Measurements from ENCODE around the gene SHROOM2.
"Not testable (repeated sequence)": the region's sequence is repeated elsewhere in the genome, so short reads cannot be mapped to it uniquely, and the experiment has no call there.

SHROOM2 gene

DNA sequence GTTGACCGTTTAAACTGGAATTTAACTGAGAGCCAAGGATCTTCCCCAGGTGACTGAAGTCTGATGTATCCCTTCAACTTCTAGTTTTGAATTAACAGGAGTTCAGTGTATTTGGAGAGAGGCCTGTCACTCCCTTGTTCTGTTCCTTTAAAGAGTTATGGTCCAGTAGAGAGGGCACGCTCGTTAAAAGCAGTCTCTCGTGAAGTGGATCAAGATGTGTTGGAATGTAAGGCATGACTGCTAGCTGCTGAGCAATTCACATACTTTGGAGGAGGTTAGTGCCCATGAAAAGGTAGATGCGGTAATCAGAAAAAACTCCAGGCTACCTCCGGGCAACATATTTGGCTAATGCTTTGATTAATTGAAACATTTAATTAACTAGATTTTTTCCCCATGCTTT is 65.7 kb downstream of the SHROOM2 start:
- DNase-seq (ENCODE audit: extremely low read depth, low read depth): no peak
- TF ChIP-seq, protein P1, sequence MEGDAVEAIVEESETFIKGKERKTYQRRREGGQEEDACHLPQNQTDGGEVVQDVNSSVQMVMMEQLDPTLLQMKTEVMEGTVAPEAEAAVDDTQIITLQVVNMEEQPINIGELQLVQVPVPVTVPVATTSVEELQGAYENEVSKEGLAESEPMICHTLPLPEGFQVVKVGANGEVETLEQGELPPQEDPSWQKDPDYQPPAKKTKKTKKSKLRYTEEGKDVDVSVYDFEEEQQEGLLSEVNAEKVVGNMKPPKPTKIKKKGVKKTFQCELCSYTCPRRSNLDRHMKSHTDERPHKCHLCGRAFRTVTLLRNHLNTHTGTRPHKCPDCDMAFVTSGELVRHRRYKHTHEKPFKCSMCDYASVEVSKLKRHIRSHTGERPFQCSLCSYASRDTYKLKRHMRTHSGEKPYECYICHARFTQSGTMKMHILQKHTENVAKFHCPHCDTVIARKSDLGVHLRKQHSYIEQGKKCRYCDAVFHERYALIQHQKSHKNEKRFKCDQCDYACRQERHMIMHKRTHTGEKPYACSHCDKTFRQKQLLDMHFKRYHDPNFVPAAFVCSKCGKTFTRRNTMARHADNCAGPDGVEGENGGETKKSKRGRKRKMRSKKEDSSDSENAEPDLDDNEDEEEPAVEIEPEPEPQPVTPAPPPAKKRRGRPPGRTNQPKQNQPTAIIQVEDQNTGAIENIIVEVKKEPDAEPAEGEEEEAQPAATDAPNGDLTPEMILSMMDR (IDR thresholded peaks at IDR 0.05; ENCODE audit: low read depth, low read length): no peak

DNA sequence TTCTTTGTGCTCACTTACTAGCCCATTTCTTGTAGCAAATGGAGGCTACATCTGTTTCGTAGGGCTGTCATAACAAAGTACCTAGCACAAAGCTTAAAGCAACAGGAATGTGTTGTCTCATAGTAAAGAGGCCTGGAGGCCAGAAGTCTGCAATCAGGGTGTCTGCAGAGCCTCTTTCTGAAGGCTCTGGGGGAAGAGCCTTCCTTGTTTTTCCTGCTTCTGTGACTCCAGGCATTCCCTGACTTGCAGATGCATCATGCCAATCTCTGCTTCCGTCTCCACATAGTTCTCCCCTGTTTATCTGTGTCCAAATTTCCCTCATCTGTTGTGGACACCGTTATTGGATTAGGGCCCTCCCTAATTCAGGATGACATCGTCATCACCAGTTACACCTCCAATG is 67.1 kb downstream of the SHROOM2 start:
- no peak for DNase-seq (ENCODE audit: extremely low read depth, low read depth)
- TF ChIP-seq, protein P1 (IDR thresholded peaks at IDR 0.05; ENCODE audit: low read depth, low read length): no peak

DNA sequence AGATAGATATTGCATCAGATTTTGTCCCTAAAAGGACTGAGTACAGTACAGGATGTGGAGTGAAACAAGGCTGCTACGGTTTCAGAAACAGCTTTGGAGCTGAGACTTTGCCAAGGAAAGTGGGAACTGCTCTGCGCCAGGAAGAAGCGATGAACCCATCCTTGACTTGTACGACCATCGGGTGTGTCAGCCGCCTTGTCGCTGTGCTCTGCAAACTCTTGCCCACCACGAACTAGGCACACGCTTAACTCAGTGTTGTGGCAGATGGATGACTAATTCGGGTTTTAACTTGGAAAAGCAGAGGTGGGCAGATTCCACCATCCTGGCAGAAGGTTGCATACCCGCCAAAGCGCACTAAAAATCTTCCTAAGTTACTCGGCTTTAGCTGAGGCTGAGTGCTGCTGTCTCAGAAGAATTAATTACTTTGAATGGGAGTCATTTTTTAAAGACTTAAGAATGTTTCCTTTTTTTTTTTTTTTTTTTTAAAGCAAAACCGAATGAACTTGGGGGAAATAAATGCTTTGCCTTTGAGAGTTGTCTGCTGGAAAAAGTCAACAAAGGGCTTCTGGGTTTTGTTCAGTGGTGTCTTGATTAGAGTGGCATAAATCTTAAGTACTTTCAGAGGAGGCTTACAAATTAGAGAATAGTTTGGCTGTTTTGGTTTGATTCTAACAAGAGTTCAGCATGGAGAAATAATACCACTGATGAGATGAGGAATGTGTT is 69.5 kb downstream of the SHROOM2 start:
- TF ChIP-seq, protein P1 (IDR thresholded peaks at IDR 0.05; ENCODE audit: low read depth, low read length): no peak
- no peak for DNase-seq (ENCODE audit: extremely low read depth, low read depth)

- TF ChIP-seq, protein P1 (IDR thresholded peaks at IDR 0.05; ENCODE audit: low read depth, low read length): no peak
- no peak for DNase-seq (ENCODE audit: extremely low read depth, low read depth)
These were observed 70.4 kb downstream of the SHROOM2 start for GRCh38 chrX:9856588-9856987.

DNA sequence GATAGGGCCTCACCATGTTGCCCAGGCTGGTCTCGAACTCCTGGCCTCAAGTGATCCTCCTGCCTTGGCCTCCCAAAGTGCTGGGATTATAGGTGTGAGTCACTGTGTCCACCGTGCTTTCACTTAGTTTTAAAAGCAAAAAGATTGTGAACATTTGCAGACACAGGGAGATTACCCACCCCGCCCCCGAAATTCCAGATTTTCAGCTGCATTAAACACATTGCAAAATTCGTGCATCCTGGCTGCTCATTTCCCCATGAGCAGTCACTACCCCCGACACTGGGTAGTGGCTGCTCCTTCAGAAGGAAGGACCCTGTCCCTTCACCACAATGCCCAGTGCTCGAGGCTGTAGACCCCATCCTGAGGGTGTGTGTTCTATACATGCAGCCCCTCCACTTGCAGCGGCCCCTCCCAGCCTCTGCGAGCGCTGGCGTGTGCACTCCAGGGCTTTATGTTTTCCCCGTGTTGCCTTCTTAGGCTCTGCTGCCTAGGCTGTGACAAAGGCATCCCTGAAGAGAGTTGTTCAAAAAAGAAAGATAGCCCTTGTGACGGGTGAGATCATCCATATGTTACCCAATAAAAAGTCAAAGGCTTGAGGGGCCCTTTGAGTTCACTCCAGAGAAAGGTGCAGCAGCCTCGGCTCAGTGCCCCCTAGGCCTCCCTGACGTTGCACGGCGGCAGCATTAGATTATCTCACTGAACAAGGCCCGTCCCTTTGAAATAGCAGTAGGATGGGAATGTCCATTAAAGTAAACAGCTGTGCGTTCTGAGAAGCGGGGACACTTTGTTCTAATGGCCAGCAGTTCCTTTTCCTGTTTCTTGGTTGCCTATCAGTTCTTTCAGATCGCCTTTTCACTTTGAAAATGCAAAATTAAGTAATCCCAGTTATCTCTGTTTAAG is 71.6 kb downstream of the SHROOM2 start:
- TF ChIP-seq, protein P1 (IDR thresholded peaks at IDR 0.05; ENCODE audit: low read depth, low read length): no peak
- DNase-seq (ENCODE audit: extremely low read depth, low read depth): no peak

DNA sequence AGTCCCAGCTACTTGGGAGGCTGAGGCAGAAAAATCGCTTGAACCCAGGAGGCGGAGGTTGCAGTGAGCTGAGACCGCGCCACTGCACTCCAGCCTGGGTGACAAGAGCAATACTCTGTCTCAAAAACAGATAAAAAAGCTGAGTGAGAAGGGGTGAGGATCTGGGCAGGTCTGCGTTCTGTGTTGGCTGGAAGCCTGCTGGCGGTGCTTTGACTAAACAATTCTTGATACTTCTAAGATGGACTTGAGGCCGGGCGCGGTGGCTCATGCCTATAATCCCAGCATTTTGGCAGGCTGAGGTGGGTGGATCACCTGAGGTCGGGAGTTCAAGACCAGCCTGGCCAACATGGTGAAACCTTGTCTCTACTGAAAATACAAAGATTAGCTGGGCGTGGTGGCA is 72.5 kb downstream of the SHROOM2 start:
- DNase-seq (ENCODE audit: extremely low read depth, low read depth): not testable (repeated sequence)

DNA sequence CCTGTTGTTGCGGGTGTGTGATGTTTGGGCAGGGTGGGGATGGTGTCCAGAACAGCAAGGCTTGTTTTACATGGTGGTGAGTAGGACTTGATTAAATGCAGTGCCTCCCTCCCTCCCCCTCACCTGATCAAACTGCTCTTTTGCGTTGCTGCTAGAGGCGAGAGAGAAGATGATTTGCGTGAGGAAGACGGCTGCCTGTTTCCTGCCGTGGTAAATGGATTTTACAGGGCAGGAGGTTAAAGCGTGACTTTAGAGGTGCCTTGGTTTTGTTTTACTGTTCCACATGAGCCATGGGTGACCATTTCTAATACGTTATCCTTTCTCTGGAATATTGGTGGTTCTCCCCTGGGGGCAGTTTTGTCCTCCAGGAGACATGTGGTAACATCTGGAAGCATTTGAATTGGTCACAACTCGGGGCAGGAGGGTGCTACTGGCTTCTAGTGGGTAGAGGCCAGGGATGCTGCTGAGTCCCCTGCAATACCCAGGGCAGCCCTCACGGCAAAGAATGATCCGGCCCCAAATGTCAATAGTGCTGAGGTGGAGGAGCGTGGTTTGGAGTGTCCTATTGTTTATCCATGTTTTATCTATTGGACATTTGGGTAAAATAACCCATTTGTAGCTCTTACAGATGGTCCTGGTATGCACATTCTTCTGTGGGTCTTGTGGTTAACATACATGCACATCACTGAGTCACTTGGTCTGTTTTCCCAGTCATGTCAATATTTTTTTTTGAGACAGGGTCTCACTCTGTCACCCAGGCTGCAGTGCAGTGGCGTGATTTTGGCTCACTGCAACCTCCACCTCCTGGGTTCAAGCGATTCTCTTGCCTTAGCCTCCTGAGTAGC is 73.7 kb downstream of the SHROOM2 start:
- no peak for DNase-seq (ENCODE audit: extremely low read depth, low read depth)
- TF ChIP-seq, protein P1 (IDR thresholded peaks at IDR 0.05; ENCODE audit: low read depth, low read length): no peak
